Neuronal stem cell (in vitro differentiated cells): ENCODE results near the gene SESTD1.

ENCODE experiments used
- DNase-seq: peaks from one replicate; pipeline ENCODE4 v3.0.0-alpha.2; 2013; ENCODE audit warnings: low spot score
- H2AFZ ChIP-seq: one replicate; pipeline ENCODE4 v1.6.1; 2013; ENCODE audit warnings: mild to moderate bottlenecking, low read length, inconsistent platforms
- H2AK5ac ChIP-seq: 2 replicates; pipeline ENCODE4 v1.6.1; 2013; ENCODE audit warnings: low read depth, mild to moderate bottlenecking, inconsistent platforms, low read length, moderate library complexity, mixed read lengths
- H2BK120ac ChIP-seq: 2 replicates; pipeline ENCODE4 v1.6.1; 2013; ENCODE audit warnings: low read depth, mild to moderate bottlenecking, inconsistent platforms, low read length, moderate library complexity, mixed read lengths
- H2BK12ac ChIP-seq: one replicate; pipeline ENCODE4 v1.6.1; 2013; ENCODE audit warnings: low read length, inconsistent platforms
- H2BK15ac ChIP-seq: 2 replicates; pipeline ENCODE4 v1.6.1; 2013; ENCODE audit warnings: mild to moderate bottlenecking, low read length, inconsistent platforms, mixed read lengths
- H2BK5ac ChIP-seq: one replicate; pipeline ENCODE4 v1.6.1; 2013; ENCODE audit warnings: inconsistent platforms, mild to moderate bottlenecking, low read length, moderate library complexity
- H3K14ac ChIP-seq: one replicate; pipeline ENCODE4 v1.6.1; 2013; ENCODE audit warnings: low read length, inconsistent platforms
- H3K18ac ChIP-seq: 2 replicates; pipeline ENCODE4 v1.6.1; 2013; ENCODE audit warnings: low read length, inconsistent platforms
- H3K23ac ChIP-seq: 2 replicates; pipeline ENCODE4 v1.6.1; 2013; ENCODE audit warnings: low read depth, mild to moderate bottlenecking, mixed read lengths, low read length, inconsistent platforms; ENCODE audit not compliant: poor library complexity
- H3K27ac ChIP-seq: replicated peaks from 3 replicates; pipeline ENCODE4 v1.5.1; 2013; ENCODE audit warnings: low read length, inconsistent platforms
- H3K27me3 ChIP-seq, 3 experiments: 2 replicates each; pipeline ENCODE4 v1.6.1; 2013; ENCODE audit warnings: low read length in 3 of 3, mild to moderate bottlenecking in 2 of 3, inconsistent platforms in 1 of 3, low read depth in 1 of 3, mixed read lengths in 1 of 3, moderate library complexity in 1 of 3; ENCODE audit not compliant: control insufficient read depth in 3 of 3, insufficient read depth in 3 of 3
- H3K36me3 ChIP-seq, 2 donors: replicated peaks in 1 of 2; 2 replicates each; pipeline ENCODE4 v1.6.1; 2013; ENCODE audit warnings: low read length in 2 of 2; ENCODE audit not compliant: control insufficient read depth in 2 of 2, insufficient read depth in 2 of 2
- H3K4ac ChIP-seq: 2 replicates; pipeline ENCODE4 v1.6.1; 2013; ENCODE audit warnings: inconsistent platforms, mild to moderate bottlenecking, low read length, moderate library complexity
- H3K4me1 ChIP-seq, 2 donors: 1 replicate in 1 of 2; 2 replicates in 1 of 2; pipeline ENCODE4 v1.6.1; 2013; ENCODE audit warnings: low read length in 2 of 2, low read depth in 1 of 2; ENCODE audit not compliant: control insufficient read depth in 2 of 2, insufficient read depth in 1 of 2
- H3K4me2 ChIP-seq: one replicate; pipeline ENCODE4 v1.6.1; 2013; ENCODE audit warnings: mild to moderate bottlenecking, low read length, inconsistent platforms; ENCODE audit not compliant: insufficient read depth, poor library complexity, severe bottlenecking
- H3K4me3 ChIP-seq, 2 donors: 2 replicates each; pipeline ENCODE4 v1.5.1; 2013; ENCODE audit warnings: low read length in 2 of 2, mild to moderate bottlenecking in 2 of 2, inconsistent platforms in 1 of 2, moderate library complexity in 1 of 2
- H3K79me1 ChIP-seq: one replicate; pipeline ENCODE4 v1.6.1; 2013; ENCODE audit warnings: low read depth, mild to moderate bottlenecking, inconsistent platforms, low read length, moderate library complexity
- H3K9ac ChIP-seq: one replicate; pipeline ENCODE4 v1.6.1; 2013; ENCODE audit warnings: mild to moderate bottlenecking, low read depth, low read length, inconsistent platforms; ENCODE audit not compliant: poor library complexity
- H3K9me3 ChIP-seq, 2 donors: replicated peaks in 1 of 2; 2 replicates each; pipeline versions ENCODE3 to v1.6.1; 2013; ENCODE audit warnings: low read length in 2 of 2, mild to moderate bottlenecking in 2 of 2, inconsistent platforms in 1 of 2, low read depth in 1 of 2, mixed read lengths in 1 of 2, moderate library complexity in 1 of 2; ENCODE audit not compliant: control insufficient read depth in 2 of 2, insufficient read depth in 1 of 2
- H4K8ac ChIP-seq: one replicate; pipeline ENCODE4 v1.6.1; 2013; ENCODE audit warnings: low read depth, mild to moderate bottlenecking, inconsistent platforms, low read length, moderate library complexity
- H4K91ac ChIP-seq: one replicate; pipeline ENCODE4 v1.6.1; 2013; ENCODE audit warnings: low read length, low read depth, mild to moderate bottlenecking, inconsistent platforms; ENCODE audit not compliant: poor library complexity
- WGBS, 2 donors: extraction: QIAGEN DNeasy Blood & Tissue Kit; methylation state at CpG; one replicate each; pipeline ENCODE4 v1.1.7; 2013; ENCODE audit warnings: missing lambda C conversion rate in 2 of 2, mixed read lengths in 1 of 2; ENCODE audit not compliant: insufficient read length in 2 of 2, insufficient replicate concordance in 1 of 2; ENCODE audit errors: extremely low coverage in 2 of 2; 5-methylcytosine and 5-hydroxymethylcytosine counted together

The SESTD1 gene

DNA sequence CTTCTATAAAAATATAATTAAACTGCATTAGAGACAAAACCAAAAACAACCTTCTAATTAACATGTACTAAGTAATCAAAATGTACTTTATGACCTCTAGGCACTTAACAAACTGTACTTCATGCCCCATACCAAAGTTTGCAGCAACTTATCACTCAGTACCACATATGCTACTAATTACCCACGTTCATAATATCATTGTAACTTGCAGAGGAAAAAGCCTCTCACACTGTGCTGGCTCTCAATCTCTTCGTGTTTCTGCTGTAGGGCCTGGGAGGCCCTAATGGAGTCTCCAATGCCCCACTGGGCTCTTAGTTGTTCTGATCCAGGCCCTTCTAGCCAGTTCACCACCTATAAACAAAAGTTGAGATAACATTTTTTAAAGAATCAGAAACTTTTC lies 132.6 kb downstream of the SESTD1 start:
- Histone ChIP-seq H3K23ac (no peak overlapping the region), H3K4me1 (no peaks in the 10 kb centered on the region), H3K27ac (no peak overlapping the region), H3K4me2 (no peak overlapping the region), H3K27me3 (no peaks in the 10 kb centered on the region), H2BK120ac (no peak overlapping the region), H2AK5ac (no peak overlapping the region), H3K9ac (no peak overlapping the region), H4K91ac (no peak overlapping the region), H3K79me1 (no peaks in the 10 kb centered on the region), H3K14ac (no peak overlapping the region), H2BK12ac (no peak overlapping the region), H3K4me3 (no peak overlapping the region), H2AFZ (no peak overlapping the region), H2BK5ac (no peak overlapping the region), H2BK15ac (no peak overlapping the region), H3K36me3 (peaks cover 4 to 43% of the 10 kb centered on the region in 2 donors), H3K18ac (no peak overlapping the region), H4K8ac (no peak overlapping the region), H3K9me3 (no peaks in the 10 kb centered on the region), H3K4ac (no peak overlapping the region)
- WGBS, 2 donors: no CpG with 5 or more reads among the region's 2 CpGs
- DNase-seq: no peak

DNA sequence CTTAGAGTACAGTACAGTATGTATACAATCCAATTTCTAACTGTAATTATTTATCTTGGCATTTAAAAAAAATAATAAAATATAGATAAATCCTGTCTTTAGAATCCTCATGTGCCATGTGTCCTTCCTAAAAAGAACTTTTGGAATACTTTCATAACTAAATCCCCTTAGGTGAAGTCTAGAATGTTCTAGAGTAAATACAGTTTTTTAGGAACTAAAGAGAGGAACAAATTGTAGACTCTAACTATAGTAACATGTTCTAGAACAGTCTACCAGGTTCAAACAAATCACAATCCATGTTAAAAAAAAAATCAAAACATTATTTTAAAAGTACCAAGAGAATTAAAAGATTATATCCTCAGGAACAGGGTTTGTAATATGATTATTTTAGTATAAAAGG lies 134.1 kb downstream of the SESTD1 start:
- Histone ChIP-seq H3K9ac (no peak overlapping the region), H3K14ac (no peak overlapping the region), H4K91ac (no peak overlapping the region), H2AFZ (no peak overlapping the region), H3K79me1 (no peaks in the 10 kb centered on the region), H3K4me1 (no peaks in the 10 kb centered on the region), H3K27me3 (no peaks in the 10 kb centered on the region), H2BK12ac (no peak overlapping the region), H3K4me2 (no peak overlapping the region), H3K27ac (no peak overlapping the region), H3K18ac (no peak overlapping the region), H3K36me3 (peaks cover 4 to 38% of the 10 kb centered on the region in 2 donors), H3K23ac (no peak overlapping the region), H3K4me3 (no peak overlapping the region), H2AK5ac (no peak overlapping the region), H2BK5ac (no peak overlapping the region), H2BK15ac (no peak overlapping the region), H3K9me3 (no peaks in the 10 kb centered on the region), H2BK120ac (no peak overlapping the region), H4K8ac (no peak overlapping the region), H3K4ac (no peak overlapping the region)
- no peak for DNase-seq

DNA sequence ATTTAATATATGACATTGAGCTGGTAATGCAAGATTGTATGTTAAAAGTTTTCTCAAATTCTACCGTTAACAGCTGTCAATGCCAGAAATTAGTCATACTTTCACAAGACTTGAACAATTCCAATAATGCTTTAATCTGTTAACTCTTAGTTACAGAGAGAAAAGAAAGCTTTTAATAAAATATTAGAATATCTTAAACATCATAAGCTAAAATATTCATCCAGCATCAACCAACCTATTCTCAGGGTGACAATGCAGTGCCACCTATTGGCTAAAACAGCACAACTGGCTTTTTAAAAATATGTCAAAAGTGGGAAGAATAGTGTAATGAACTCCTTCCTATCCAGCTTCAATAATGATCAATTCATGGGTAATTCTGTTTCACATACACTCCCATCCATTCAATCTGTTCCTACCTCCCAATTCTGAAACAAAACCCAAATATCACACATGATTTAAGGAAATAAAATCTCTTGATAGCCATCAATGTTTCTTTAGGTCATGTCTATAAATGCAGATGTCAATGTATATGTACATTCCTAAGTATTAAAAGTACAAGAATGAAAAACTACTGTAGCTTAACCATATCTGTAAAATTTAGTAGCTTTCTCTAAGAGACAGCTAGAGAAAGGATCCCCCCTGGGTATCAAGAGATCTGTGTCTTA lies 134.9 kb downstream of the SESTD1 start:
- H3K4ac ChIP-seq: no peak overlapping the region

GRCh38 chr2:179125404-179125803 lies 139.2 kb downstream of the SESTD1 start:
- Histone ChIP-seq H3K79me1 (no peaks in the 10 kb centered on the region), H3K9ac (no peak overlapping the region), H4K8ac (no peak overlapping the region), H2BK120ac (no peak overlapping the region), H3K4me3 (no peak overlapping the region), H3K23ac (no peak overlapping the region), H3K18ac (no peak overlapping the region), H3K4ac (no peak overlapping the region), H2BK5ac (no peak overlapping the region), H2AFZ (no peak overlapping the region), H3K4me1 (no peaks in the 10 kb centered on the region), H2AK5ac (no peak overlapping the region), H2BK12ac (no peak overlapping the region), H2BK15ac (no peak overlapping the region), H3K14ac (no peak overlapping the region), H3K36me3 (peaks cover 6 to 51% of the 10 kb centered on the region in 2 donors), H3K4me2 (no peak overlapping the region), H3K9me3 (no peaks in the 10 kb centered on the region), H3K27ac (no peak overlapping the region), H4K91ac (no peak overlapping the region), H3K27me3 (no peaks in the 10 kb centered on the region)
- no CpG with 5 or more reads among the region's 3 CpGs for whole genome bisulfite sequencing, 2 donors
- DNase-seq: no peak

More for the DNA sequence above, 134.9 kb downstream of the SESTD1 start:
- H4K91ac ChIP-seq: no peak overlapping the region
- H2BK12ac ChIP-seq: no peak overlapping the region
- H3K27ac ChIP-seq: no peak overlapping the region
- WGBS, 2 donors: no CpG with 5 or more reads among the region's 1 CpG
- H3K18ac ChIP-seq: no peak overlapping the region
- H2BK120ac ChIP-seq: no peak overlapping the region
- no peak overlapping the region for H3K23ac ChIP-seq
- no peak overlapping the region for H4K8ac ChIP-seq
- H3K79me1 ChIP-seq: no peaks in the 10 kb centered on the region
- no peaks in the 10 kb centered on the region for H3K27me3 ChIP-seq
- H3K14ac ChIP-seq: no peak overlapping the region
- no peaks in the 10 kb centered on the region for H3K9me3 ChIP-seq
- no peak for DNase-seq
- no peak overlapping the region for H2AK5ac ChIP-seq
- no peak overlapping the region for H3K9ac ChIP-seq
- no peak overlapping the region for H2AFZ ChIP-seq
- no peak overlapping the region for H3K4me3 ChIP-seq
- H2BK15ac ChIP-seq: no peak overlapping the region
- no peaks in the 10 kb centered on the region for H3K4me1 ChIP-seq
- peaks cover 4 to 38% of the 10 kb centered on the region in 2 donors for H3K36me3 ChIP-seq
- no peak overlapping the region for H3K4me2 ChIP-seq
- no peak overlapping the region for H2BK5ac ChIP-seq
